Stomach smooth muscle (tissue), 2 donors: ENCODE results near the gene GP1BA.

Experiments
- H3K27ac ChIP-seq: one replicate; pipeline ENCODE4 v1.7.0; 2013; ENCODE audit warnings: mild to moderate bottlenecking, low read length, inconsistent platforms
- H3K27me3 ChIP-seq, 2 donors: one replicate each; pipeline ENCODE4 v1.7.0; 2013; ENCODE audit warnings: low read length in 2 of 2; ENCODE audit not compliant: insufficient read depth in 2 of 2, control insufficient read depth in 1 of 2
- H3K36me3 ChIP-seq, 2 donors: one replicate each; pipeline ENCODE4 v1.7.0; 2013; ENCODE audit warnings: low read length in 2 of 2; ENCODE audit not compliant: control insufficient read depth in 2 of 2, insufficient read depth in 2 of 2
- H3K4me1 ChIP-seq: one replicate; pipeline ENCODE4 v1.7.0; 2013; ENCODE audit warnings: low read length; ENCODE audit not compliant: control insufficient read depth, insufficient read depth
- H3K4me3 ChIP-seq, 2 donors: one replicate each; pipeline ENCODE4 v1.7.0; 2013; ENCODE audit warnings: low read length in 2 of 2
- H3K9ac ChIP-seq, 2 donors: one replicate each; pipeline ENCODE4 v1.7.0; 2013; ENCODE audit warnings: low read length in 2 of 2, mild to moderate bottlenecking in 1 of 2
- H3K9me3 ChIP-seq, 2 donors: one replicate each; pipeline ENCODE4 v1.7.0; 2013; ENCODE audit warnings: low read length in 2 of 2; ENCODE audit not compliant: control insufficient read depth in 2 of 2
- donor health status: healthy.
- donor health status: Pancreatic carcinoma.

Gene GP1BA

GRCh38 chr17:4980644-4981216, 48.7 kb downstream of the GP1BA start:
- no peak overlapping the region for H3K4me3 ChIP-seq
- no peaks in the 10 kb centered on the region for H3K9me3 ChIP-seq
- H3K27ac ChIP-seq, result no peak overlapping the region
- H3K9ac ChIP-seq, result no peak overlapping the region
- peaks cover 47 to 48% of the 10 kb centered on the region in 2 donors for H3K36me3 ChIP-seq
- H3K27me3 ChIP-seq, result no peaks in the 10 kb centered on the region
- peaks cover 7% of the 10 kb centered on the region for H3K4me1 ChIP-seq

GRCh38 chr17:4982305-4982704, 50.2 kb downstream of the GP1BA start:
- Histone ChIP-seq H3K27ac (no peak overlapping the region), H3K4me3 (no peak overlapping the region), H3K4me1 (peaks cover 21% of the 10 kb centered on the region), H3K9ac (no peak overlapping the region), H3K36me3 (peaks cover 41 to 42% of the 10 kb centered on the region in 2 donors), H3K27me3 (no peaks in the 10 kb centered on the region), H3K9me3 (no peaks in the 10 kb centered on the region)
